Measurements from ENCODE around the gene HSD11B2. TPM values are rescaled to one million over a fixed set of nuclear protein-coding genes. Genes with fewer than 3 reads are reported as not detected.

The HSD11B2 gene
- total RNA-seq, 1 experiment from 2014 or later, result 5.3 TPM

GRCh38 chr16:67454852-67455251, 23.9 kb downstream of the HSD11B2 start:
- H2AFZ ChIP-seq, result no peak overlapping the region
- ChIA-PET CTCF (no interaction called here), POLR2A (ENCODE audit: unreplicated experiment) (no interaction called here)
- no peak overlapping the region for H3K4me2 ChIP-seq
- no peaks in the 10 kb centered on the region for H3K79me2 ChIP-seq (ENCODE audit: low read depth)
- peaks cover 4% of the 10 kb centered on the region; the same call in 1 of the 2 replicates for H3K4me1 ChIP-seq (replicated peaks; ENCODE audit: insufficient read depth)
- no peaks in the 10 kb centered on the region for H3K27me3 ChIP-seq (ENCODE audit: insufficient read depth, low read depth)
- H3K4me3 ChIP-seq, result no peak overlapping the region
- no peaks in the 10 kb centered on the region for H3K36me3 ChIP-seq (ENCODE audit: low read depth)
- no TSS peak for BruUV-seq (replicated peaks)
- H3K27ac ChIP-seq, result no peak overlapping the region
- H3F3A ChIP-seq (ENCODE audit: insufficient read depth, low read depth), result 0 out of 2 replicates have a peak, but pooled peaks cover 4% of the 10 kb centered on the region
- TF ChIP-seq CTCF (conservative IDR thresholded peaks at IDR 0.05) (no peak), EZH2 (IDR thresholded peaks at IDR 0.05; ENCODE audit: low read depth) (no peak)
- DNase-seq, result no peak
- intact Hi-C loops (cut with micrococcal nuclease; ENCODE audit: unreplicated experiment), result no loop called here
- H3K9me3 ChIP-seq (ENCODE audit: insufficient read depth, low read depth), result no peaks in the 10 kb centered on the region
- H3K9me2 ChIP-seq (ENCODE audit: insufficient read depth), result no peaks in the 10 kb centered on the region
- peaks cover 21% of the 10 kb centered on the region for H4K20me1 ChIP-seq (ENCODE audit: insufficient read depth)

GRCh38 chr16:67456391-67457081, 25.6 kb downstream of the HSD11B2 start:
- no peak for DNase-seq
- Histone ChIP-seq H3K36me3 (ENCODE audit: low read depth) (no peaks in the 10 kb centered on the region), H3K27me3 (ENCODE audit: insufficient read depth, low read depth) (no peaks in the 10 kb centered on the region), H3K9me3 (ENCODE audit: insufficient read depth, low read depth) (no peaks in the 10 kb centered on the region), H3F3A (ENCODE audit: insufficient read depth, low read depth) (0 out of 2 replicates have a peak, but pooled peaks cover 4% of the 10 kb centered on the region), H3K27ac (no peak overlapping the region), H3K9me2 (ENCODE audit: insufficient read depth) (no peaks in the 10 kb centered on the region), H3K4me3 (no peak overlapping the region), H3K79me2 (ENCODE audit: low read depth) (no peaks in the 10 kb centered on the region), H3K4me1 (replicated peaks; ENCODE audit: insufficient read depth) (peaks cover 4% of the 10 kb centered on the region; the same call in 1 of the 2 replicates), H2AFZ (no peak overlapping the region), H3K4me2 (no peak overlapping the region), H4K20me1 (ENCODE audit: insufficient read depth) (peaks cover 26% of the 10 kb centered on the region)
- CTCF ChIA-PET, result no interaction called here
- TF ChIP-seq EZH2 (IDR thresholded peaks at IDR 0.05; ENCODE audit: low read depth) (no peak), CTCF (conservative IDR thresholded peaks at IDR 0.05) (peak; percentile 40; the same call in 1 of the 2 replicates)
- no TSS peak for BruUV-seq (replicated peaks)
- intact Hi-C loops (cut with micrococcal nuclease; ENCODE audit: unreplicated experiment), result no loop called here
- POLR2A ChIA-PET (ENCODE audit: unreplicated experiment), result no interaction called here

GRCh38 chr16:67457611-67458010, 26.7 kb downstream of the HSD11B2 start:
- Histone ChIP-seq H3K4me1 (replicated peaks; ENCODE audit: insufficient read depth) (no peaks in the 10 kb centered on the region), H4K20me1 (ENCODE audit: insufficient read depth) (peaks cover 29% of the 10 kb centered on the region), H3K27me3 (ENCODE audit: insufficient read depth, low read depth) (no peaks in the 10 kb centered on the region), H3K27ac (no peak overlapping the region), H3F3A (ENCODE audit: insufficient read depth, low read depth) (no peaks in the 10 kb centered on the region), H2AFZ (no peak overlapping the region), H3K9me3 (ENCODE audit: insufficient read depth, low read depth) (no peaks in the 10 kb centered on the region), H3K79me2 (ENCODE audit: low read depth) (0 out of 2 replicates have a peak, but pooled peaks cover 3% of the 10 kb centered on the region), H3K9me2 (ENCODE audit: insufficient read depth) (no peaks in the 10 kb centered on the region), H3K36me3 (ENCODE audit: low read depth) (no peaks in the 10 kb centered on the region), H3K4me2 (no peak overlapping the region), H3K4me3 (no peak overlapping the region)
- DNase-seq, result no peak
- POLR2A ChIA-PET (ENCODE audit: unreplicated experiment), result no interaction called here
- BruUV-seq (replicated peaks), result no TSS peak
- CTCF ChIA-PET, result no interaction called here
- TF ChIP-seq EZH2 (IDR thresholded peaks at IDR 0.05; ENCODE audit: low read depth) (no peak), CTCF (conservative IDR thresholded peaks at IDR 0.05) (no peak)
- intact Hi-C loops (cut with micrococcal nuclease; ENCODE audit: unreplicated experiment), result no loop called here

Data from PC-9 (cell line).